ENCODE results near the gene QPCTL. TPM values are rescaled to one million over a fixed set of nuclear protein-coding genes. Genes with fewer than 3 reads are reported as not detected.
A peak's percentile ranks its signal among the peaks of the same experiment; 100 is the strongest.

QPCTL gene
- total and polyA plus RNA-seq, 9 of the 15 experiments (the other 6 are each of a cell fraction or from before 2014, with no cell fraction given), result 0.99 to 31.3 (median 12.7) TPM

DNA sequence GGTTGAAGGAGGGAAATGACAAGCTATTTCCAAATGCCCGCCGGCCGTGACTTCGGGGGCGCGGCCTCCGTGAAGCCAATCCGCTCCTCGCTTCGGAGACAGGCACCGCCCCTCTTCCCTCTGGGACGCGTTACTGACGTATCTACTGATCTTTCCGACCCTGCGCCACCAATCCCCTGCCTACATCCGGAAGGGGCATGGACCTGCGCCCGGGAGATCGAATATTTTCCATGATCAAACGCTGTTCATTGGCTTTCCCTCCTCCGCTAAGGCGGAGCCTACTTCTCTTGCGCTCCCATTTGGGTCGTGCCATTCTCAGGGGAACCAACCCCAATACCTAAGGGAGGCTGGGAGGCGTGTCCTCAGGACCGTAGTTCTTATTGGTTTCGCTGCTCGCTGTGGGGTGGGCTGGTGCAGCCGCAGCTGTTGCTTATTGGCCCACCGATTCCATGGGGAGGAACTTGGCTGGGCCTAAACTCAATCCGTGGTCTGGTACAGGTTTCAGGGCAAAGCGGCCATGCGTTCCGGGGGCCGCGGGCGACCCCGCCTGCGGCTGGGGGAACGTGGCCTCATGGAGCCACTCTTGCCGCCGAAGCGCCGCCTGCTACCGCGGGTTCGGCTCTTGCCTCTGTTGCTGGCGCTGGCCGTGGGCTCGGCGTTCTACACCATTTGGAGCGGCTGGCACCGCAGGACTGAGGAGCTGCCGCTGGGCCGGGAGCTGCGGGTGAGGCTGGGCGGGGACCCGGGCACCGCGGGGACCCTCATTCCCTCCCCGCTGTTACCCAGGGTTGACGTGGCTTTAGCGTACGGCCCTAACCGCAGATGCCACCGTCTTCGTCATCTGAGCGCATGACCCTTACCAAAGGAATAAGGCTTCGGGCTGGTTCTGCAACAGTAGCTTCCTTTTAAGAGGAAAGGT is at the start of gene QPCTL (continued):
- TF ChIP-seq TFAM (CRISPR knock-in tag; conservative IDR thresholded peaks at IDR 0.05), result no peak
- TF ChIP-seq BRD4 (IDR thresholded peaks at IDR 0.05), result no peak
- TF ChIP-seq, protein P1, sequence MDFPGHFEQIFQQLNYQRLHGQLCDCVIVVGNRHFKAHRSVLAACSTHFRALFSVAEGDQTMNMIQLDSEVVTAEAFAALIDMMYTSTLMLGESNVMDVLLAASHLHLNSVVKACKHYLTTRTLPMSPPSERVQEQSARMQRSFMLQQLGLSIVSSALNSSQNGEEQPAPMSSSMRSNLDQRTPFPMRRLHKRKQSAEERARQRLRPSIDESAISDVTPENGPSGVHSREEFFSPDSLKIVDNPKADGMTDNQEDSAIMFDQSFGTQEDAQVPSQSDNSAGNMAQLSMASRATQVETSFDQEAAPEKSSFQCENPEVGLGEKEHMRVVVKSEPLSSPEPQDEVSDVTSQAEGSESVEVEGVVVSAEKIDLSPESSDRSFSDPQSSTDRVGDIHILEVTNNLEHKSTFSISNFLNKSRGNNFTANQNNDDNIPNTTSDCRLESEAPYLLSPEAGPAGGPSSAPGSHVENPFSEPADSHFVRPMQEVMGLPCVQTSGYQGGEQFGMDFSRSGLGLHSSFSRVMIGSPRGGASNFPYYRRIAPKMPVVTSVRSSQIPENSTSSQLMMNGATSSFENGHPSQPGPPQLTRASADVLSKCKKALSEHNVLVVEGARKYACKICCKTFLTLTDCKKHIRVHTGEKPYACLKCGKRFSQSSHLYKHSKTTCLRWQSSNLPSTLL (IDR thresholded peaks at IDR 0.05), result peak; percentile 97
- no peak for TF ChIP-seq HMBOX1 (IDR thresholded peaks at IDR 0.05)
- peak; percentile 41; the same call in 1 of the 2 replicates for TF ChIP-seq MTA3 (IDR thresholded peaks at IDR 0.05; ENCODE audit: borderline replicate concordance)
- no peak for TF ChIP-seq ZNF146 (CRISPR knock-in tag; IDR thresholded peaks at IDR 0.05; ENCODE audit: unreplicated experiment)
- TF ChIP-seq PHB (CRISPR knock-in tag; IDR thresholded peaks at IDR 0.05), result no peak
- TF ChIP-seq, protein P2, sequence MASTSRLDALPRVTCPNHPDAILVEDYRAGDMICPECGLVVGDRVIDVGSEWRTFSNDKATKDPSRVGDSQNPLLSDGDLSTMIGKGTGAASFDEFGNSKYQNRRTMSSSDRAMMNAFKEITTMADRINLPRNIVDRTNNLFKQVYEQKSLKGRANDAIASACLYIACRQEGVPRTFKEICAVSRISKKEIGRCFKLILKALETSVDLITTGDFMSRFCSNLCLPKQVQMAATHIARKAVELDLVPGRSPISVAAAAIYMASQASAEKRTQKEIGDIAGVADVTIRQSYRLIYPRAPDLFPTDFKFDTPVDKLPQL (IDR thresholded peaks at IDR 0.05; ENCODE audit: extremely low read depth, insufficient read length), result no peak
- no peak for TF ChIP-seq GTF2F1 (IDR thresholded peaks at IDR 0.05; ENCODE audit: low read depth, low read length)
- TF ChIP-seq TRIM28 (IDR thresholded peaks at IDR 0.05), result no peak
- TF ChIP-seq, protein P3, sequence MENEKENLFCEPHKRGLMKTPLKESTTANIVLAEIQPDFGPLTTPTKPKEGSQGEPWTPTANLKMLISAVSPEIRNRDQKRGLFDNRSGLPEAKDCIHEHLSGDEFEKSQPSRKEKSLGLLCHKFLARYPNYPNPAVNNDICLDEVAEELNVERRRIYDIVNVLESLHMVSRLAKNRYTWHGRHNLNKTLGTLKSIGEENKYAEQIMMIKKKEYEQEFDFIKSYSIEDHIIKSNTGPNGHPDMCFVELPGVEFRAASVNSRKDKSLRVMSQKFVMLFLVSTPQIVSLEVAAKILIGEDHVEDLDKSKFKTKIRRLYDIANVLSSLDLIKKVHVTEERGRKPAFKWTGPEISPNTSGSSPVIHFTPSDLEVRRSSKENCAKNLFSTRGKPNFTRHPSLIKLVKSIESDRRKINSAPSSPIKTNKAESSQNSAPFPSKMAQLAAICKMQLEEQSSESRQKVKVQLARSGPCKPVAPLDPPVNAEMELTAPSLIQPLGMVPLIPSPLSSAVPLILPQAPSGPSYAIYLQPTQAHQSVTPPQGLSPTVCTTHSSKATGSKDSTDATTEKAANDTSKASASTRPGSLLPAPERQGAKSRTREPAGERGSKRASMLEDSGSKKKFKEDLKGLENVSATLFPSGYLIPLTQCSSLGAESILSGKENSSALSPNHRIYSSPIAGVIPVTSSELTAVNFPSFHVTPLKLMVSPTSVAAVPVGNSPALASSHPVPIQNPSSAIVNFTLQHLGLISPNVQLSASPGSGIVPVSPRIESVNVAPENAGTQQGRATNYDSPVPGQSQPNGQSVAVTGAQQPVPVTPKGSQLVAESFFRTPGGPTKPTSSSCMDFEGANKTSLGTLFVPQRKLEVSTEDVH (IDR thresholded peaks at IDR 0.05; ENCODE audit: low read depth, partially characterized antibody), result no peak
- peak; percentile 97 for TF ChIP-seq HINFP (tag; conservative IDR thresholded peaks at IDR 0.05; ENCODE audit: low read depth)
- TF ChIP-seq SMARCA4 (IDR thresholded peaks at IDR 0.05), result no peak
- peak; percentile 51 for TF ChIP-seq RBBP5 (IDR thresholded peaks at IDR 0.05; ENCODE audit: borderline replicate concordance, insufficient read depth, low read length, poor library complexity, severe bottlenecking)
- no peak for TF ChIP-seq NELFE (IDR thresholded peaks at IDR 0.05; ENCODE audit: insufficient read depth, insufficient read length)
- TF ChIP-seq RBM25 (IDR thresholded peaks at IDR 0.05; ENCODE audit: low read depth, low read length, severe bottlenecking), result peak; percentile 68
- peak; percentile 19; the same call in 1 of the 2 replicates for TF ChIP-seq RAD51 (IDR thresholded peaks at IDR 0.05; ENCODE audit: borderline replicate concordance, low read depth)
- no peak for TF ChIP-seq ELK1 (CRISPR knock-in tag; IDR thresholded peaks at IDR 0.05)

Data from K562 (cell line).